SK-N-SH (cell line): ENCODE measurements around the gene UCN. TPM values are rescaled to one million over a fixed set of nuclear protein-coding genes. Genes with fewer than 3 reads are reported as not detected.

Source experiments
- CTCF ChIA-PET: fragments of 300-600, 350-600 bp; formaldehyde crosslinking; extraction: SDS; loops from one replicate; lab custom pipeline; 2021; lab: Yijun Ruan, JAX
- POLR2A ChIA-PET: fragments of 350-600 bp; sonication (Branson Sonifier 250); formaldehyde crosslinking; extraction: SDS; loops from one replicate; lab custom pipeline; 2020; ENCODE audit warnings: antibody characterized with exemption, inconsistent platforms; lab: Yijun Ruan, JAX
- DNase-seq: peaks from one replicate; pipeline ENCODE4 v3.0.0; 2012
- H2AFZ ChIP-seq: fragments of 200-600 bp; sonication (generic); 2 replicates; pipeline ENCODE4 v1.8.1; 2016; ENCODE audit warnings: antibody characterized with exemption, mild to moderate bottlenecking, low read depth
- H3F3A ChIP-seq: fragments of 200-600 bp; sonication (generic); replicated peaks from 2 replicates; pipeline ENCODE3; 2016; ENCODE audit warnings: antibody characterized with exemption, mild to moderate bottlenecking; ENCODE audit not compliant: insufficient read depth
- H3K27ac ChIP-seq, 2 experiments: fragments of 200-500 bp in 1 of 2; fragments of 200-600 bp in 1 of 2; sonication (Bioruptor generic) in 1 of 2; sonication (generic), shearing (Covaris generic) in 1 of 2; 2 replicates each; pipeline versions ENCODE4 v1.5.1 to v1.6.1; 2014 to 2016; ENCODE audit warnings: low read depth in 2 of 2, inconsistent platforms in 1 of 2, low read length in 1 of 2, mild to moderate bottlenecking in 1 of 2, mixed read lengths in 1 of 2
- H3K27me3 ChIP-seq: fragments of 200-600 bp; sonication (generic), shearing (Covaris generic); 2 replicates; pipeline ENCODE4 v1.6.1; 2016; ENCODE audit warnings: mixed run types; ENCODE audit not compliant: insufficient read depth
- H3K36me3 ChIP-seq, 2 experiments: fragments of 200-500 bp in 1 of 2; fragments of 200-600 bp in 1 of 2; sonication (Bioruptor generic) in 1 of 2; sonication (generic) in 1 of 2; replicated peaks in 1 of 2; 2 replicates each; pipeline versions ENCODE3 to v1.5.1; 2014 to 2016; ENCODE audit warnings: low read length in 1 of 2, mild to moderate bottlenecking in 1 of 2; ENCODE audit not compliant: insufficient read depth in 2 of 2, control insufficient read depth in 1 of 2
- H3K4me1 ChIP-seq, 2 experiments: fragments of 200-500 bp in 1 of 2; fragments of 200-600 bp in 1 of 2; sonication (Bioruptor generic) in 1 of 2; sonication (generic), shearing (Covaris generic) in 1 of 2; 2 replicates each; pipeline versions ENCODE4 v1.5.1 to v1.6.1; 2014 to 2016; ENCODE audit warnings: low read depth in 1 of 2, low read length in 1 of 2, mixed run types in 1 of 2; ENCODE audit not compliant: insufficient read depth in 2 of 2, control insufficient read depth in 1 of 2
- H3K4me2 ChIP-seq: fragments of 200-600 bp; sonication (generic), shearing (Covaris generic); 2 replicates; pipeline ENCODE4 v1.6.1; 2017; ENCODE audit warnings: mixed run types
- H3K4me3 ChIP-seq, 2 experiments: fragments of 200-500 bp in 1 of 2; fragments of 200-600 bp in 1 of 2; sonication (Bioruptor generic) in 1 of 2; sonication (generic), shearing (Covaris generic) in 1 of 2; 2 replicates each; pipeline versions ENCODE4 v1.5.1 to v1.8.1; 2014 to 2016; ENCODE audit warnings: low read depth in 2 of 2, inconsistent platforms in 1 of 2, low read length in 1 of 2, mild to moderate bottlenecking in 1 of 2, mixed read lengths in 1 of 2, moderate library complexity in 1 of 2
- H3K79me2 ChIP-seq: fragments of 200-600 bp; sonication (generic); 2 replicates; pipeline ENCODE4 v1.8.1; 2017; ENCODE audit warnings: mild to moderate bottlenecking; ENCODE audit not compliant: insufficient read depth
- H3K9ac ChIP-seq: fragments of 200-600 bp; sonication (generic); 2 replicates; pipeline ENCODE4 v1.6.1; 2017; ENCODE audit warnings: mixed run types
- H3K9me2 ChIP-seq: fragments of 200-600 bp; sonication (generic); 2 replicates; pipeline ENCODE4 v1.6.1; 2017; ENCODE audit warnings: mixed run types
- H3K9me3 ChIP-seq: fragments of 200-600 bp; sonication (generic); 2 replicates; pipeline ENCODE4 v1.6.1; 2017; ENCODE audit warnings: mixed run types, mild to moderate bottlenecking, moderate library complexity
- H4K20me1 ChIP-seq: fragments of 200-600 bp; sonication (generic); 2 replicates; pipeline ENCODE4 v1.6.1; 2017; ENCODE audit warnings: mild to moderate bottlenecking, mixed run types; ENCODE audit not compliant: insufficient read depth
- CHD2 ChIP-seq: fragments of 150-350 bp; IDR thresholded peaks from 2 replicates; pipeline ENCODE4 v1.6.1; 2018; ENCODE audit warnings: low read length; ENCODE audit not compliant: partially characterized antibody
- EP300 ChIP-seq, 2 experiments: IDR thresholded peaks; 2 replicates each; pipeline versions ENCODE4 v1.4.0 to v1.6.1; 2012; ENCODE audit warnings: borderline replicate concordance in 1 of 2, low read depth in 1 of 2, low read length in 1 of 2
- GATA2 ChIP-seq: sonication (generic); formaldehyde crosslinking; IDR thresholded peaks from 2 replicates; pipeline ENCODE4 v1.5.0; 2020; ENCODE audit warnings: mild to moderate bottlenecking, missing genetic modification reagents
- JUND ChIP-seq: IDR thresholded peaks from 2 replicates; pipeline ENCODE4 v1.4.0; 2012
- MEF2A ChIP-seq: IDR thresholded peaks from 2 replicates; pipeline ENCODE4 v1.4.0; 2012; ENCODE audit warnings: low read depth, borderline replicate concordance
- NRF1 ChIP-seq: IDR thresholded peaks from 2 replicates; pipeline ENCODE4 v1.6.1; 2012; ENCODE audit warnings: low read depth, mild to moderate bottlenecking, low read length
- PBX3 ChIP-seq: IDR thresholded peaks from 2 replicates; pipeline ENCODE4; 2012
- POLR2AphosphoS5 ChIP-seq: IDR thresholded peaks from 2 replicates; pipeline ENCODE4 v1.6.1; 2012; ENCODE audit warnings: low read depth, low read length
- RCOR1 ChIP-seq: fragments of 150-350 bp; IDR thresholded peaks from 2 replicates; pipeline ENCODE4 v1.6.1; 2017; ENCODE audit warnings: antibody characterized with exemption, low read length
- REST ChIP-seq: IDR thresholded peaks from 2 replicates; pipeline ENCODE4 v1.6.1; 2012; ENCODE audit warnings: mild to moderate bottlenecking, low read depth, low read length, moderate library complexity
- RXRA ChIP-seq: IDR thresholded peaks from 2 replicates; pipeline ENCODE4 v1.4.0; 2012; ENCODE audit warnings: low read depth, mild to moderate bottlenecking, borderline replicate concordance
- TAF1 ChIP-seq: IDR thresholded peaks from 2 replicates; pipeline ENCODE4 v1.6.1; 2012; ENCODE audit warnings: low read depth, mild to moderate bottlenecking, low read length, moderate library complexity, borderline replicate concordance
- TCF12 ChIP-seq: IDR thresholded peaks from 2 replicates; pipeline ENCODE4 v1.4.0; 2012
- TEAD4 ChIP-seq: IDR thresholded peaks from 2 replicates; pipeline ENCODE4 v1.4.0; 2012; ENCODE audit warnings: mild to moderate bottlenecking, borderline replicate concordance; ENCODE audit not compliant: insufficient read depth
- USF1 ChIP-seq: IDR thresholded peaks from 2 replicates; pipeline ENCODE4 v1.4.0; 2012; ENCODE audit warnings: low read depth, borderline replicate concordance
- USF2 ChIP-seq: fragments of 150-350 bp; IDR thresholded peaks from 2 replicates; pipeline ENCODE4 v1.6.1; 2017; ENCODE audit warnings: antibody characterized with exemption, low read length, low read depth, borderline replicate concordance
- YY1 ChIP-seq: IDR thresholded peaks from 2 replicates; pipeline ENCODE4 v1.4.0; 2012; ENCODE audit warnings: low read depth, mild to moderate bottlenecking
- ZBTB33 ChIP-seq: IDR thresholded peaks from 2 replicates; pipeline ENCODE4 v1.4.0; 2012; ENCODE audit warnings: low read depth, borderline replicate concordance
- WGBS: methylation state at CpG from one replicate; pipeline ENCODE4 v1.1.6; 2017; ENCODE audit warnings: low lambda C conversion rate; 5-methylcytosine and 5-hydroxymethylcytosine counted together
- polyA plus RNA-seq, 3 experiments: library from polyadenylated mRNA; depleted of rRNA; stranded (reverse); fragments of >200 nt; gene quantifications; 2 replicates each; pipeline ENCODE4 v1.2.3, GENCODE V29; 2012

UCN gene
- polyA plus RNA-seq, 1 of the 3 experiments (the other 2 are of a cell fraction), result 2.8 TPM

GRCh38 chr2:27284996-27285395 is 23.2 kb downstream of the UCN start:
- Histone ChIP-seq H3K4me2 (no peak overlapping the region), H4K20me1 (no peaks in the 10 kb centered on the region), H3K27me3 (no peaks in the 10 kb centered on the region), H3K79me2 (no peaks in the 10 kb centered on the region), H3K9ac (no peak overlapping the region), H3K9me2 (no peaks in the 10 kb centered on the region), H2AFZ (no peak overlapping the region), H3K36me3 (no peaks in the 10 kb centered on the region), H3K27ac (no peak overlapping the region), H3K4me1 (peaks cover 0 to 23% of the 10 kb centered on the region in 2 experiments; a peak in 3 of 4 replicates), H3K4me3 (no peak overlapping the region), H3F3A (peaks cover 3% of the 10 kb centered on the region), H3K9me3 (no peaks in the 10 kb centered on the region)
- TF ChIP-seq JUND, result no peak
- ChIA-PET CTCF (interaction anchor here (1.2 to 18.0 kb wide), 5 partner anchors 12 to 323 kb away, joined by 3 to 392 read pairs (median 87); partner anchors contain the start of gene SLC30A3), POLR2A (no interaction called here)
- no peak for DNase-seq
- WGBS, result 81% methylated on average over 1 of the region's 1 CpG

- WGBS, result 51% methylated on average over 5 of the region's 5 CpGs
- ChIA-PET CTCF (interaction anchor here (0.7 to 18.0 kb wide), 12 partner anchors 14 to 321 kb away, joined by 3 to 392 read pairs (median 4); partner anchors contain the start of gene SLC30A3), POLR2A (interaction anchor here (1.3 kb wide), 1 partner anchor 27 kb away, joined by 3 read pairs; no protein-coding TSS in a partner anchor)
- Histone ChIP-seq H3K79me2 (no peaks in the 10 kb centered on the region), H3K4me1 (peaks cover 0 to 23% of the 10 kb centered on the region in 2 experiments; a peak in 3 of 4 replicates), H3K9me3 (no peaks in the 10 kb centered on the region), H3K9ac (no peak overlapping the region), H3K4me3 (no peak overlapping the region), H3K27ac (no peak overlapping the region), H3K4me2 (no peak overlapping the region), H3F3A (no peaks in the 10 kb centered on the region), H4K20me1 (no peaks in the 10 kb centered on the region), H3K36me3 (no peaks in the 10 kb centered on the region), H3K9me2 (no peaks in the 10 kb centered on the region), H3K27me3 (peaks cover 4% of the 10 kb centered on the region; the same call in 1 of the 2 replicates), H2AFZ (no peak overlapping the region)
- TF ChIP-seq RXRA (no peak), PBX3 (no peak), CHD2 (no peak), RCOR1 (no peak), GATA2 (CRISPR knock-in tag) (no peak), USF2 (no peak), NRF1 (no peak), POLR2AphosphoS5 (no peak), TAF1 (no peak), TCF12 (no peak), TEAD4 (no peak), EP300 (IDR thresholded peaks at IDR 0.05; ENCODE audit: borderline replicate concordance in 1 of 2, low read depth in 1 of 2, low read length in 1 of 2) (no peak), REST (no peak), ZBTB33 (no peak), YY1 (no peak), USF1 (no peak), MEF2A (no peak)
- no peak for DNase-seq
These were observed 25.4 kb downstream of the UCN start for GRCh38 chr2:27282892-27283291.
